Measurements from ENCODE around the gene PDK4.

- TF ChIP-seq REST (IDR thresholded peaks at IDR 0.05; ENCODE audit: insufficient replicate concordance, low read depth) (no peak), POLR2AphosphoS5 (IDR thresholded peaks at IDR 0.05; ENCODE audit: low read depth) (no peak), CTCF (IDR thresholded peaks at IDR 0.05; ENCODE audit: insufficient read depth, low read length) (no peak)
Observed at GRCh38 chr7:95642173-95642572, 45.9 kb upstream of the PDK4 start.

Data from HL-60 (cell line).